Liver (tissue), 3 donors: Measurements from ENCODE around the gene PRKCH.

ENCODE experiments used
- REST ChIP-seq: IDR thresholded peaks from 2 replicates; pipeline ENCODE4 v1.6.1; 2016; ENCODE audit warnings: antibody characterized with exemption, mild to moderate bottlenecking
- TAF1 ChIP-seq: conservative IDR thresholded peaks from 2 replicates; pipeline ENCODE4 v1.6.1; 2016; ENCODE audit warnings: antibody characterized with exemption, mild to moderate bottlenecking
- YY1 ChIP-seq: IDR thresholded peaks from 2 replicates; pipeline ENCODE4 v1.6.1; 2016; ENCODE audit warnings: antibody characterized with exemption, mild to moderate bottlenecking
- TF ChIP-seq, protein P1 (sequence below): fragments of 150-350 bp; IDR thresholded peaks from 2 replicates; pipeline ENCODE4 v1.5.1; 2017; ENCODE audit warnings: improper control_type of control experiment, low read depth, low read length; ENCODE audit not compliant: missing input control
- donor health status: healthy.
- donor health status: healthy.

DNA sequence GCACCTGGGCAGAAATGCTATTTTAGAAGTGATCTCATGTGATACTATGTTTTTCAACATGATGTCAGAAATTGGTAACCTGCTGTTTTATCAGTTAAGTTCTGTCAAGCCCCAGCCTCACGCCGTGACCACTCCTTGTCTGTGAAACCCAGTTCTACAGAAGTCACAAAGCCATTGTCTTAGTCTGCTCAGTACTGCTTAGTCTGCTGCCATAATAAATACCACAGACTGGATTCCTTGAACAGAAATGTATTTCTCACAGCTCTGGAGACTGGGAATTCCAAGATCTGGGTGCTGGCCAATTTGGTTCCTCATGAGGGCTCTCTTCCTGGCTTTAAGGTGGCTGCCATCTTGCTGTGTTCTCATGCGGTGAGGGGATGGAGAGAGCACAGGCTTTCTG lies 176.9 kb downstream of the PRKCH start:
- TF ChIP-seq, protein P1, sequence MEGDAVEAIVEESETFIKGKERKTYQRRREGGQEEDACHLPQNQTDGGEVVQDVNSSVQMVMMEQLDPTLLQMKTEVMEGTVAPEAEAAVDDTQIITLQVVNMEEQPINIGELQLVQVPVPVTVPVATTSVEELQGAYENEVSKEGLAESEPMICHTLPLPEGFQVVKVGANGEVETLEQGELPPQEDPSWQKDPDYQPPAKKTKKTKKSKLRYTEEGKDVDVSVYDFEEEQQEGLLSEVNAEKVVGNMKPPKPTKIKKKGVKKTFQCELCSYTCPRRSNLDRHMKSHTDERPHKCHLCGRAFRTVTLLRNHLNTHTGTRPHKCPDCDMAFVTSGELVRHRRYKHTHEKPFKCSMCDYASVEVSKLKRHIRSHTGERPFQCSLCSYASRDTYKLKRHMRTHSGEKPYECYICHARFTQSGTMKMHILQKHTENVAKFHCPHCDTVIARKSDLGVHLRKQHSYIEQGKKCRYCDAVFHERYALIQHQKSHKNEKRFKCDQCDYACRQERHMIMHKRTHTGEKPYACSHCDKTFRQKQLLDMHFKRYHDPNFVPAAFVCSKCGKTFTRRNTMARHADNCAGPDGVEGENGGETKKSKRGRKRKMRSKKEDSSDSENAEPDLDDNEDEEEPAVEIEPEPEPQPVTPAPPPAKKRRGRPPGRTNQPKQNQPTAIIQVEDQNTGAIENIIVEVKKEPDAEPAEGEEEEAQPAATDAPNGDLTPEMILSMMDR, result no peak
- TF ChIP-seq YY1 (no peak), REST (no peak), TAF1 (no peak)
